Stimulated activated CD4-positive, alpha-beta T cell treated with anti-CD3 and anti-CD28 coated beads, Interleukin-15, amount 100 ng/mL, for 1 hour (primary cell): ENCODE data around the gene CCDC87.
"Not testable (repeated sequence)": the region's sequence is repeated elsewhere in the genome, so short reads cannot be mapped to it uniquely, and the experiment has no call there.

ENCODE experiments used
- DNase-seq, 2 donors: peaks; one replicate each; pipeline ENCODE4 v3.0.0-alpha.2; 2020; ENCODE audit warnings: low read depth in 1 of 2, low spot score in 1 of 2

Gene CCDC87

GRCh38 chr11:66582565-66583147 lies 10.2 kb downstream of the CCDC87 start:
- DNase-seq: not testable (repeated sequence)

- DNase-seq: no peak
These were observed 11.6 kb downstream of the CCDC87 start for GRCh38 chr11:66581261-66581660.

GRCh38 chr11:66580803-66581202 lies 12.1 kb downstream of the CCDC87 start:
- DNase-seq: no peak

GRCh38 chr11:66579017-66579606 lies 13.8 kb downstream of the CCDC87 start:
- DNase-seq: peak; percentile 43 to 71

GRCh38 chr11:66570850-66571180 lies 22.0 kb downstream of the CCDC87 start:
- DNase-seq: no peak

- DNase-seq: no peak
These were observed 22.6 kb downstream of the CCDC87 start for GRCh38 chr11:66570079-66570849.

GRCh38 chr11:66569076-66569475 lies 23.8 kb downstream of the CCDC87 start:
- no peak for DNase-seq

GRCh38 chr11:66568124-66568916 lies 24.5 kb downstream of the CCDC87 start, which contains the start of gene CTSF:
TSS of gene CTSF (minus strand) at chr11:66568606. CDS start at chr11:66568486, 120 bp downstream.
- peak; percentile 44 to 61 for DNase-seq

- DNase-seq: no peak
These were observed 25.1 kb downstream of the CCDC87 start for GRCh38 chr11:66567787-66568123.

GRCh38 chr11:66566221-66566620 lies 26.6 kb downstream of the CCDC87 start:
- DNase-seq: no peak

- DNase-seq: no peak
These were observed 27.9 kb downstream of the CCDC87 start for GRCh38 chr11:66564984-66565383.

- DNase-seq: no peak
These were observed 28.3 kb downstream of the CCDC87 start for GRCh38 chr11:66564538-66564937.

- DNase-seq: no peak
These were observed 29.0 kb downstream of the CCDC87 start for GRCh38 chr11:66563832-66564231.

GRCh38 chr11:66562907-66563583 lies 29.8 kb downstream of the CCDC87 start:
- no peak for DNase-seq

- DNase-seq: no peak
These were observed 30.6 kb downstream of the CCDC87 start for GRCh38 chr11:66562275-66562674.

- DNase-seq: no peak
These were observed 31.0 kb downstream of the CCDC87 start for GRCh38 chr11:66561975-66562248.

- no peak for DNase-seq
These were observed 31.5 kb downstream of the CCDC87 start for GRCh38 chr11:66561178-66561974.

- no peak for DNase-seq
These were observed 32.8 kb downstream of the CCDC87 start for GRCh38 chr11:66559866-66560676.

- DNase-seq: peak in 1 of 2 donors; percentile 17
These were observed 33.6 kb downstream of the CCDC87 start for GRCh38 chr11:66559142-66559865.
